SU-DHL-6 (cell line): Measurements from ENCODE around the gene SLC6A17.

Experiments used
- EZH2phosphoT487 ChIP-seq: fragments of 200-600 bp; sonication (generic), shearing (Covaris generic); conservative IDR thresholded peaks from 2 replicates; pipeline ENCODE4 v1.6.1; 2018; ENCODE audit warnings: mild to moderate bottlenecking, antibody characterized with exemption, low read length, moderate library complexity, mixed read lengths
- TF ChIP-seq, protein P1 (sequence below): fragments of 200-600 bp; sonication (generic); IDR thresholded peaks from one replicate; pipeline ENCODE4 v1.5.1; 2017; ENCODE audit warnings: antibody characterized with exemption, mild to moderate bottlenecking, low read length, moderate library complexity; ENCODE audit not compliant: insufficient read depth, poor library complexity, severe bottlenecking

GRCh38 chr1:110206261-110206920 is 56.1 kb downstream of the SLC6A17 start:
- TF ChIP-seq, protein P1, sequence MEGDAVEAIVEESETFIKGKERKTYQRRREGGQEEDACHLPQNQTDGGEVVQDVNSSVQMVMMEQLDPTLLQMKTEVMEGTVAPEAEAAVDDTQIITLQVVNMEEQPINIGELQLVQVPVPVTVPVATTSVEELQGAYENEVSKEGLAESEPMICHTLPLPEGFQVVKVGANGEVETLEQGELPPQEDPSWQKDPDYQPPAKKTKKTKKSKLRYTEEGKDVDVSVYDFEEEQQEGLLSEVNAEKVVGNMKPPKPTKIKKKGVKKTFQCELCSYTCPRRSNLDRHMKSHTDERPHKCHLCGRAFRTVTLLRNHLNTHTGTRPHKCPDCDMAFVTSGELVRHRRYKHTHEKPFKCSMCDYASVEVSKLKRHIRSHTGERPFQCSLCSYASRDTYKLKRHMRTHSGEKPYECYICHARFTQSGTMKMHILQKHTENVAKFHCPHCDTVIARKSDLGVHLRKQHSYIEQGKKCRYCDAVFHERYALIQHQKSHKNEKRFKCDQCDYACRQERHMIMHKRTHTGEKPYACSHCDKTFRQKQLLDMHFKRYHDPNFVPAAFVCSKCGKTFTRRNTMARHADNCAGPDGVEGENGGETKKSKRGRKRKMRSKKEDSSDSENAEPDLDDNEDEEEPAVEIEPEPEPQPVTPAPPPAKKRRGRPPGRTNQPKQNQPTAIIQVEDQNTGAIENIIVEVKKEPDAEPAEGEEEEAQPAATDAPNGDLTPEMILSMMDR, result no peak
- no peak for TF ChIP-seq EZH2phosphoT487
